GM12891 (cell line): ENCODE results near the gene UQCRH.
A peak's percentile ranks its signal among the peaks of the same experiment; 100 is the strongest.

ENCODE experiments used
- DNase-seq: peaks from one replicate; pipeline ENCODE4 v3.0.0; 2011; ENCODE audit warnings: low spot score; ENCODE audit not compliant: insufficient read length
- FAIRE-seq: peaks from 2 replicates; lab custom pipeline; 2011; peaks lifted over from hg19 to GRCh38; lab: Jason Lieb, UNC
- PAX5 ChIP-seq: IDR thresholded peaks from 2 replicates; pipeline ENCODE4 v1.6.1; 2011; ENCODE audit warnings: low read length, moderate library complexity, mild to moderate bottlenecking; ENCODE audit not compliant: insufficient read depth, severe bottlenecking
- POLR2A ChIP-seq: IDR thresholded peaks from 2 replicates; pipeline ENCODE4 v1.6.1; 2011; ENCODE audit warnings: low read depth, low read length, control low read depth
- POLR2AphosphoS5 ChIP-seq: IDR thresholded peaks from 2 replicates; pipeline ENCODE4 v1.6.1; 2011; ENCODE audit warnings: low read depth, low read length, control low read depth
- POU2F2 ChIP-seq: IDR thresholded peaks from 2 replicates; pipeline ENCODE4 v1.6.1; 2011; ENCODE audit warnings: low read depth, mild to moderate bottlenecking, control low read depth, low read length, moderate library complexity
- SPI1 ChIP-seq: IDR thresholded peaks from 2 replicates; pipeline ENCODE4 v1.6.1; 2011; ENCODE audit warnings: low read depth, low read length, control low read depth
- TAF1 ChIP-seq: IDR thresholded peaks from 2 replicates; pipeline ENCODE4 v1.6.1; 2011; ENCODE audit warnings: low read depth, low read length, control low read depth

Gene UQCRH

DNA sequence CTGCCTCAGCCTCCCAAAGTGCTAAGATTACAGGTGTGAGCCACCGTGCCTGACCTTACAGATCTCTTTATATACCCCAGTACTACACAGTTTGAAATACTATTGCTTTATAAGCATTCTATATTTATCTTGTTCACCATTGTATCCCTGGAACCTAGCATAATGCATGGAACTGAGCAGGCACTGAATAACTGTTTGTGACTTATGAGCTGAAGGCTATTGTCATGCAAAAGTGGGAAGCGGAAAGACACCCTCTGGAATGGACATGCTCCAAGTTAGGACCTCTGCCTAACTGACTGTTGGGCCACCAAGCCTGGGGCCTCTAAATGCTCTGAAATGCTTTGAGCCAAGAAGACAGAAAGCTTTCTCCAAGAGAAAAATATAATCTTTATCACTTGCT, 8.2 kb upstream of the UQCRH start:
- TF ChIP-seq SPI1 (no peak), POLR2AphosphoS5 (no peak), TAF1 (no peak), POLR2A (no peak), POU2F2 (no peak), PAX5 (no peak)
- DNase-seq (no peak), FAIRE-seq (no peak)

DNA sequence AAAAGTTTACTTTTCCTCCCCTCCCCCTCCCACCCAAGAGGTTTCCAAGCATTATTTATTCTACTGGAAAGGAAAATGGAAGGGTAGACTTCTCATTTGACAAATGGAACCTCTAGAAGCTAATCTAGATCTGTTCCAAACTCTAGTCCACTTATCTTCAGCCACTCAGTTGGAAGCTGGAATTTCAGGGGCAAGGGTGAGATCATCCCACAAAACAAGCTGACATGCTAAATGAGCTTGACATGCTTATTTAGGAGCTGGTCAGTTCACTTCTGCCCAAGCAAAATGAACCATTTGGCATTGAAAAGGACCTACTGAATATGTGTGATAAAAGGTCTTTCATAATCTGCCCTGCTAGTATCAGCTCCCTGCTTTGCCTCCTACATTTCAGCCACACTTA, 5.1 kb upstream of the UQCRH start:
- no peak for TF ChIP-seq POU2F2
- no peak for TF ChIP-seq POLR2AphosphoS5
- no peak for TF ChIP-seq TAF1
- no peak for TF ChIP-seq PAX5
- no peak for TF ChIP-seq POLR2A
- no peak for TF ChIP-seq SPI1
- no peak for FAIRE-seq
- DNase-seq: no peak

DNA sequence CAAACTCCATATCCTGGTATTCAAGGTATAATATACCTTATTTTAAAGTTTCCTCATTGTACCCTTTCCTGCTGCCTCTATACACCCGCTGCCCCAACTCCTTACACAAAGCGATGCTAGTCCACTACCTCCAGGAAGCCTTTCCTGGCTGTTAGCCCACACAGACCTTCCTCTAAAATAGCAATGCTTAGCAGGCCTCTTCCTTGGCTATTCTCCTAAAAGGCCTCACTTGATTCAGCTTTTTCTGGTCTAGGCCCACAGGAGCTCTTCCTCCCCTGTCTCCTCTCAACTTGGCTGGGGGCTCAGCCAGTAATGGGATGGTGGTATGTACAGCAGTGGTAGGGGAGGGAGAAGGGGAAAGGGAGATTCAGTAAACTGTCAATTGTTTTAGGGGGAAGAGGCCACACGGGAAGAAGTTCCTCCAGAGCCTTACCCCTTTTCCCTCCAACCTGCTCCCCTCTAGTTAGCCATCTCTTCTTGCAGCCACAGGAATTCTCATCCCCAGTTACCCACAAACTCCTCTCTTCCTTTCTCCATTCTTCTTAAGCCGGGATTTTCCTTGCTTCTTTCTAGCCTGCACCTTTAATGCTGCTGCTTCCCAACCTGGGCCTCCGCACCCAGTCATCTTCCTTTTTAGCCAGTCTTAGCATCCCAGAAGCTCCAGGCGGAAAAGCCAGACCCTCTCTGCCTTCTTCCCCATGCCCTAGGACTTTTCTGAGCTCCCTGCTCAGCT, 2.7 kb upstream of the UQCRH start:
- TF ChIP-seq TAF1: no peak
- no peak for DNase-seq
- no peak for FAIRE-seq

DNA sequence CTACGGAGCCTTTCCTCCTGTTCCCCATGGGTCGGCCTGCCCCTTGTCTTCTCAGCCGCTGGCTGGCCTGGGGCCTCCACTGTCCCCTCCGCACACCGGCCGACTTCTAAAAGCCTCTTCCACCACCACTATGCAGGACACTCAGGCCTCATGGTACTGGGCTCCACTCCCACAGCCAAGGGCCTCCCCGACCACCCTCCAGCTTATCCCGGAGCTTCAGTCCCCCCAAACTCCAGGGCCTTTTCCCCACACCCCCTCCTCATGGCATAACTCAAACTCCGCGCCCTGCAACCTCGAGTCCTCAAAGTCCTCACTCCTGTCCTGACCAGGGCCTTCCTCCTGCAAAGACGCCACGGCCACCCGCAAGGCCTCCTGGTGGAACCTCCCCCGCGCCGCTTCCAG, 2.1 kb upstream of the UQCRH start:
- TF ChIP-seq PAX5 (no peak), SPI1 (no peak), POLR2A (no peak), POLR2AphosphoS5 (no peak), POU2F2 (no peak), TAF1 (no peak)
- DNase-seq: no peak
- FAIRE-seq: no peak

DNA sequence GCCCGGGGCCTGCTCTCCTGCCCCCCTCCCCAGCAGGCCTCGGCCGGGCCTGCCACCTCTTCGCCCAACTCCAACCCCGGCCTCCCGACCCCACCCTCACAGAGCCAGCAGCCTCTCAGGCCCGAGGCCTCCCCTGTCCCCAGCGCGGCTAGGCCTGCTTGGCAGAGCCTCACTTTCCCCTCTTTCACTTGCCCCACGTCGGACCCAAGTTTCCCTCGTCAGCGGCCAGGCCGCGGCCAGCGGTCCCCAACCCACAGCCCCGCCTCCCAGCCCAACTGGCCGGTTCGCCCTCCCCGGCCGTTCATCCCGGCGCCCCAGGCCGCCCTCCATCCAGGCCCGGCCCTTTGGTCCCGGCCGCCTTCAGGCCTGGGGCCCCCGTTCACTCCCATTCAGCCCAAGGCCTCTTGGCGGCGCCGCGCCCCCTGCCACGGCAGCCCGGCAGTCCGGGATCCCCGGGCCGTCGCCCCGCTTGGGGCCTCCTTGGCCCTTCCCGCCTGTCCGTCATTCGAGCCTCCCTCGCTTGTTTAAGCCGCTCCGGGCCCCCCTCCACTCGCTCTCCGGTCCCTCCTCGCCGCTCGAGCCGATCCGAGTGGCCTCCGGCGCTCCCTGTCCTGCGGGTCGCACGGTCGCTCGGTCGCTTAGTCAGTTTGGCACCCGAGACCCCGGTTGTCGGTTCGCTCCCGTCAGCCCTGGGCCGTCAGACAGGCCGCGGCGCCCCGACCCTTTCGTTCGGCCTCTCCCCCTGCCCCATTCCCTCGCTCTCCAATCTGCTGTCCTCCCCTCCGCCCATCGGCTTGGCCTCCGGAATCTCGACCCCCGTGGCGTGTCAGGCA, 1.5 kb upstream of the UQCRH start:
- DNase-seq (peak; percentile 78), FAIRE-seq (peak; percentile 13)
- no peak for TF ChIP-seq POU2F2
- TF ChIP-seq PAX5: no peak
- TF ChIP-seq POLR2AphosphoS5: no peak
- no peak for TF ChIP-seq SPI1
- no peak for TF ChIP-seq POLR2A
- no peak for TF ChIP-seq TAF1

DNA sequence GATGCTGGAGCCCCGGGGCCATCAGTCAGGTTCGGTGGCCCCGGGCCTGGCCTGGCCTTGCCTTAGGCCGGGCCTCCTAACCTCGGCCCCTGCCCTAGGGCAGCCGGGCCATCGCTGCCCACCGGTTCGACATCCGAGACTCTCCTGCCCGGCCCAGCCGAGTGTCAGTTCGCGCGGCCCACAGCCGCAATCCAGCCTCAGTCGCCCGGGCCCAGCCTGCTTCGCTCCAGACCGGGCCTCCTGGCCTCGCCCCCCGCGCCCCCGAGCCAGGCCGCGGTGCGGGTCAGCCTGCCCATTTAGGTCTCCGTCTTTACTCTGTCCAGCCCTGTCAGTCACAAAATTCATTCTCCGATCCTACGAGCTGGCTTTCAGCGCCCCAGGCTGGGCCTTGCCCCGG, 859 bp upstream of the UQCRH start:
- FAIRE-seq (no peak), DNase-seq (no peak)
- TF ChIP-seq TAF1: no peak

DNA sequence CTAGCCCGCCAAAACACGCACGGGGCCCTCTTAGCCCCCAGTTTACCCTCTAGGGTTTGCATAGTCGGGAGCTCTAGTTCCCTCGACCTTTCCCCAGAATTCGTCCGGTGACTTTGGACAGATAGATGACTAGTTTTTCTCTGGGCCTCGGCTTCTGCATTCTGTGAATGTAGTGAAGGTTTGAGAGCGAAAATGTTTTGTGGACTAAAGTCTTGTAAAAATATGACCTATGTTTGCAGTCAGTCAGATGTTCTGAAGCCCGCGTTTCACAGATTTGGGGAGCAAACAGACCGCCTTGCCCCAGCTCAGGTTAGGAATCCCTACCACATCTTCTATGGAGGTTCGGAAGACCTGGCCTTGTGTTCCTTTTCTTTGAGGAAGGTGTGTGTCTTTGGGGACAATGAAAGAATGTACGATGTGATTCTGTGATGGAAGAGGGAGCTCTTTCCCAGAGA, 401 bp downstream of the UQCRH start:
- FAIRE-seq: no peak
- TF ChIP-seq POLR2AphosphoS5 (no peak), POU2F2 (0 out of 2 replicates have a peak, but pooled peaks have one; percentile 4)
- DNase-seq: no peak

DNA sequence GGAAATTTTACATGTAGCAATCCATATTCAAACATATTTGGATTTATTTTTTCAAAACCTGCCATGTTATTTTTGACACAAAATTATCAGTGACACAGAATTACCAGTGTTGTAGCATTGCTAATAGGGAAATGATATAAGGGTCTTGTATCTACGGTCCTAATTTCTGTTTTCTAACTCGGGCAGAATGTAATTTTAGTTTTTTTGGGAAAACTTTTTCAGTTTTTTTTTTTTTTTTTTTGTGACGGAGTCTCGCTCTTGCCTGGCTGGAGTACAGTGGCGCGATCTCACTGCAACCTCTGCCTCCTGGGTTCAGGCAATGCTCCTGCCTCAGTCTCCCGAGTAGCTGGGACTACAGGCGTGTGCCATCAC, 2.6 kb downstream of the UQCRH start:
- FAIRE-seq (no peak), DNase-seq (no peak)
- no peak for TF ChIP-seq TAF1
- TF ChIP-seq PAX5: no peak
- TF ChIP-seq POLR2AphosphoS5: no peak
- TF ChIP-seq POU2F2: no peak

DNA sequence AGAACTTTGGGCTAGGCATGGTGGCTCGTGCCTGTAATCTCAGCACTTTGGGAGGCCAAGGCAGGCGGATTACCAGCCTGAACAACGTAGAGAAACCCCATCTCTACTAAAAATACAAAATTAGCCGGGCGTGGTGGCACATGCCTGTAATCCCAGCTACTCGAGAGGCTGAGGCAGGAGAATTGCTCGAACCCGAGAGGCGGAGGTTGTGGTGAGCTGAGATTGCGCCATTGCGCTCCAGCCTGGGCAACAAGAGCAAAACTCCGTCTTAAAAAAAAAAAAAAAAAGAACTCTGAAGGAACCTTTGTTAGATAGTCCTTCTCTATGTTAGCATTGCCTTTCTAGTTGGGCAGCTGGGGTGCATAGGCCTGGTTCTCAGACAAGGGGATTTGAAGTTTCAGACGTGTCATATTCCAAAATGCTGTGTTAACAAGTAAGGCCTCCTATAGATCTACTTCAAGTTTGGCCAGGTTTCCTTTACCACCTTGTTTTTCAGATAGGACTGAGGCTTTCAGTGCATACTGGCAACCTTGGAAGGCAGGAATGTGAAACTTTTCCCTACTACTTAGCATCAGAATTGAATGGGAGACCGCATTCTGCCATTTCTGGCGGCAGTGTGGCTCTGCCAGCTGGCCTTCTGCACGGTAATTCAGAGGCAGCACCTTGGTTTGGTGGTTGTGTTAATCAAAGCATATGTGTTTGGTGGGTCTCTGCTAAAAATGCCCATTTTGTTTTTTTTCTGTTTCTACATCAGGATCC, 6.1 kb downstream of the UQCRH start:
- FAIRE-seq (no peak), DNase-seq (no peak)
- TF ChIP-seq PAX5 (no peak), POLR2AphosphoS5 (no peak), POLR2A (no peak), TAF1 (no peak), POU2F2 (no peak), SPI1 (no peak)

DNA sequence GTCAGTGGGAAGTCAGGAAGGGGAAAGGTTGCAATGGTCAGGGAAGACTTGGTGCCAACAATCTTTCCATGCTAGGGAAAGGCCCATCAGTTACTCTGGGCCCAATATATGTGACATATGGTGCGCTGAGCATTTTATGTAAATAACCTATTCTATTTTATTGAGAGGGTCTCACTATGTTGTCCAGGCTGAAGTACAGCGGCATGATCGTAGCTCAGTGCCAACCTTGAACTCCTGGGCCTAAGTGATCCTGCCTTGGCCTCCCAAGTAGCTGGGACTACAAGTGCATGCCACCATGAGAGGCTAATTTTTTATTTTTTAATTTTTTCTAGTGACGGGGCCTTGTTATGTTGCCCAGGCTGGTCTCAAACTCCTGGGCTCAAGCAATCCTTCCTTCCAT, 6.8 kb downstream of the UQCRH start:
- DNase-seq (no peak), FAIRE-seq (no peak)
- TF ChIP-seq TAF1 (no peak), SPI1 (no peak), POLR2A (no peak), POLR2AphosphoS5 (no peak), POU2F2 (no peak), PAX5 (no peak)
